WTC11 (cell line): Measurements from ENCODE around the gene SORCS2.

ENCODE experiments used
- CREB1 ChIP-seq: sonication (generic); formaldehyde crosslinking; IDR thresholded peaks from 2 replicates; pipeline ENCODE4 v1.8.0; 2023; ENCODE audit warnings: mild to moderate bottlenecking, missing genetic modification reagents
- ELF4 ChIP-seq: sonication (generic); formaldehyde crosslinking; IDR thresholded peaks from 2 replicates; pipeline ENCODE4 v1.8.1; 2022; ENCODE audit warnings: low read depth, mild to moderate bottlenecking, moderate library complexity, missing genetic modification reagents
- NFATC4 ChIP-seq: fragments of 250-450 bp; sonication (Bioruptor Pico); IDR thresholded peaks from 2 replicates; pipeline ENCODE4 v1.9.0; 2021; ENCODE audit warnings: mild to moderate bottlenecking
- NR2C2 ChIP-seq: sonication (generic); formaldehyde crosslinking; IDR thresholded peaks from 2 replicates; pipeline ENCODE4 v1.8.0; 2022; ENCODE audit warnings: mild to moderate bottlenecking, missing genetic modification reagents
- NR3C1 ChIP-seq: sonication (generic); formaldehyde crosslinking; conservative IDR thresholded peaks from 2 replicates; pipeline ENCODE4 v1.8.1; 2023; ENCODE audit warnings: low read depth, mild to moderate bottlenecking, missing genetic modification reagents
- OVOL2 ChIP-seq: fragments of 250-450 bp; sonication (Bioruptor Pico); IDR thresholded peaks from 2 replicates; pipeline ENCODE4 v1.9.0; 2021; ENCODE audit warnings: mild to moderate bottlenecking, borderline replicate concordance
- ZNF138 ChIP-seq: sonication (generic); formaldehyde crosslinking; conservative IDR thresholded peaks from 2 replicates; pipeline ENCODE4 v1.8.1; 2022; ENCODE audit warnings: mild to moderate bottlenecking, moderate library complexity, missing genetic modification reagents
- TF ChIP-seq, protein P1 (sequence below): fragments of 200-600 bp; IDR thresholded peaks from 2 replicates; pipeline ENCODE4 v1.8.0; 2022; ENCODE audit warnings: antibody characterized with exemption
- TF ChIP-seq, protein P2 (sequence below): sonication (generic); formaldehyde crosslinking; IDR thresholded peaks from 2 replicates; pipeline ENCODE4 v1.8.0; 2022; ENCODE audit warnings: mild to moderate bottlenecking, missing genetic modification reagents
- TF ChIP-seq, protein P3 (sequence below): sonication (generic); formaldehyde crosslinking; IDR thresholded peaks from 2 replicates; pipeline ENCODE4 v1.8.0; 2022; ENCODE audit warnings: mild to moderate bottlenecking, missing genetic modification reagents
- TF ChIP-seq, protein P4 (sequence below): sonication (generic); formaldehyde crosslinking; IDR thresholded peaks from 2 replicates; pipeline ENCODE4 v1.8.0; 2022; ENCODE audit warnings: missing genetic modification reagents
- TF ChIP-seq, protein P5 (sequence below): sonication (generic); formaldehyde crosslinking; IDR thresholded peaks from 2 replicates; pipeline ENCODE4 v1.8.1; 2022; ENCODE audit warnings: mild to moderate bottlenecking, moderate library complexity, missing genetic modification reagents

DNA sequence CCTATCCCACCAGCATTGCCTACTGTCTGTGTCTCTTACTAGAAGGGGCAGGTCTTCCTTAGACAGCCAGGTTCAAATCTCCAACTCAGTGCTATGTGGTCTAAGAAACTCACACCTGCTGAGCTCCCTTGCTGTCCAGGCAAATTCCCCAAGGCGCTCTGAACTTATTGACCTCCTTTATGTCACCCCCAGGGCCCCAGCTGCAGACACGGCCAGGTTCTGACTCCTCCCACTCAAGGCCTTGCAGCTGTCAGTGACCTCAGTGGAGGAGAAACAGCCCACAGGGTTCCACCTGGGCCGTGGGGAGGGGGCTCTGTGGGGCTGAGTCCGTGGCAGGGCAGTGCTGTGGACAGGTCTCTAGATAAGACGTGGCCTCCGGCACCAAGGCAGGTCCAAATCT is 284.5 kb downstream of the SORCS2 start:
- TF ChIP-seq NR2C2 (CRISPR knock-in tag) (no peak), OVOL2 (CRISPR knock-in tag) (no peak), CREB1 (CRISPR knock-in tag) (no peak), NFATC4 (CRISPR knock-in tag) (no peak), ZNF138 (CRISPR knock-in tag) (no peak), ELF4 (no peak), NR3C1 (CRISPR knock-in tag) (no peak)
- TF ChIP-seq, protein P1, sequence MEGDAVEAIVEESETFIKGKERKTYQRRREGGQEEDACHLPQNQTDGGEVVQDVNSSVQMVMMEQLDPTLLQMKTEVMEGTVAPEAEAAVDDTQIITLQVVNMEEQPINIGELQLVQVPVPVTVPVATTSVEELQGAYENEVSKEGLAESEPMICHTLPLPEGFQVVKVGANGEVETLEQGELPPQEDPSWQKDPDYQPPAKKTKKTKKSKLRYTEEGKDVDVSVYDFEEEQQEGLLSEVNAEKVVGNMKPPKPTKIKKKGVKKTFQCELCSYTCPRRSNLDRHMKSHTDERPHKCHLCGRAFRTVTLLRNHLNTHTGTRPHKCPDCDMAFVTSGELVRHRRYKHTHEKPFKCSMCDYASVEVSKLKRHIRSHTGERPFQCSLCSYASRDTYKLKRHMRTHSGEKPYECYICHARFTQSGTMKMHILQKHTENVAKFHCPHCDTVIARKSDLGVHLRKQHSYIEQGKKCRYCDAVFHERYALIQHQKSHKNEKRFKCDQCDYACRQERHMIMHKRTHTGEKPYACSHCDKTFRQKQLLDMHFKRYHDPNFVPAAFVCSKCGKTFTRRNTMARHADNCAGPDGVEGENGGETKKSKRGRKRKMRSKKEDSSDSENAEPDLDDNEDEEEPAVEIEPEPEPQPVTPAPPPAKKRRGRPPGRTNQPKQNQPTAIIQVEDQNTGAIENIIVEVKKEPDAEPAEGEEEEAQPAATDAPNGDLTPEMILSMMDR: no peak
- TF ChIP-seq, protein P2, sequence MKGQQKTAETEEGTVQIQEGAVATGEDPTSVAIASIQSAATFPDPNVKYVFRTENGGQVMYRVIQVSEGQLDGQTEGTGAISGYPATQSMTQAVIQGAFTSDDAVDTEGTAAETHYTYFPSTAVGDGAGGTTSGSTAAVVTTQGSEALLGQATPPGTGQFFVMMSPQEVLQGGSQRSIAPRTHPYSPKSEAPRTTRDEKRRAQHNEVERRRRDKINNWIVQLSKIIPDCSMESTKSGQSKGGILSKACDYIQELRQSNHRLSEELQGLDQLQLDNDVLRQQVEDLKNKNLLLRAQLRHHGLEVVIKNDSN (CRISPR knock-in tag): no peak
- TF ChIP-seq, protein P3, sequence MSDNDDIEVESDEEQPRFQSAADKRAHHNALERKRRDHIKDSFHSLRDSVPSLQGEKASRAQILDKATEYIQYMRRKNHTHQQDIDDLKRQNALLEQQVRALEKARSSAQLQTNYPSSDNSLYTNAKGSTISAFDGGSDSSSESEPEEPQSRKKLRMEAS (CRISPR knock-in tag): no peak
- TF ChIP-seq, protein P4, sequence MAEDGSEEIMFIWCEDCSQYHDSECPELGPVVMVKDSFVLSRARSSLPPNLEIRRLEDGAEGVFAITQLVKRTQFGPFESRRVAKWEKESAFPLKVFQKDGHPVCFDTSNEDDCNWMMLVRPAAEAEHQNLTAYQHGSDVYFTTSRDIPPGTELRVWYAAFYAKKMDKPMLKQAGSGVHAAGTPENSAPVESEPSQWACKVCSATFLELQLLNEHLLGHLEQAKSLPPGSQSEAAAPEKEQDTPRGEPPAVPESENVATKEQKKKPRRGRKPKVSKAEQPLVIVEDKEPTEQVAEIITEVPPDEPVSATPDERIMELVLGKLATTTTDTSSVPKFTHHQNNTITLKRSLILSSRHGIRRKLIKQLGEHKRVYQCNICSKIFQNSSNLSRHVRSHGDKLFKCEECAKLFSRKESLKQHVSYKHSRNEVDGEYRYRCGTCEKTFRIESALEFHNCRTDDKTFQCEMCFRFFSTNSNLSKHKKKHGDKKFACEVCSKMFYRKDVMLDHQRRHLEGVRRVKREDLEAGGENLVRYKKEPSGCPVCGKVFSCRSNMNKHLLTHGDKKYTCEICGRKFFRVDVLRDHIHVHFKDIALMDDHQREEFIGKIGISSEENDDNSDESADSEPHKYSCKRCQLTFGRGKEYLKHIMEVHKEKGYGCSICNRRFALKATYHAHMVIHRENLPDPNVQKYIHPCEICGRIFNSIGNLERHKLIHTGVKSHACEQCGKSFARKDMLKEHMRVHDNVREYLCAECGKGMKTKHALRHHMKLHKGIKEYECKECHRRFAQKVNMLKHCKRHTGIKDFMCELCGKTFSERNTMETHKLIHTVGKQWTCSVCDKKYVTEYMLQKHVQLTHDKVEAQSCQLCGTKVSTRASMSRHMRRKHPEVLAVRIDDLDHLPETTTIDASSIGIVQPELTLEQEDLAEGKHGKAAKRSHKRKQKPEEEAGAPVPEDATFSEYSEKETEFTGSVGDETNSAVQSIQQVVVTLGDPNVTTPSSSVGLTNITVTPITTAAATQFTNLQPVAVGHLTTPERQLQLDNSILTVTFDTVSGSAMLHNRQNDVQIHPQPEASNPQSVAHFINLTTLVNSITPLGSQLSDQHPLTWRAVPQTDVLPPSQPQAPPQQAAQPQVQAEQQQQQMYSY (CRISPR knock-in tag): no peak
- TF ChIP-seq, protein P5, sequence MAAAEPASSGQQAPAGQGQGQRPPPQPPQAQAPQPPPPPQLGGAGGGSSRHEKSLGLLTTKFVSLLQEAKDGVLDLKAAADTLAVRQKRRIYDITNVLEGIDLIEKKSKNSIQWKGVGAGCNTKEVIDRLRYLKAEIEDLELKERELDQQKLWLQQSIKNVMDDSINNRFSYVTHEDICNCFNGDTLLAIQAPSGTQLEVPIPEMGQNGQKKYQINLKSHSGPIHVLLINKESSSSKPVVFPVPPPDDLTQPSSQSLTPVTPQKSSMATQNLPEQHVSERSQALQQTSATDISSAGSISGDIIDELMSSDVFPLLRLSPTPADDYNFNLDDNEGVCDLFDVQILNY (CRISPR knock-in tag): no peak
